HepG2 (cell line): Measurements from ENCODE around the gene FIGLA. TPM values are rescaled to one million over a fixed set of nuclear protein-coding genes. Genes with fewer than 3 reads are reported as not detected.

Experiments used
- ATAC-seq: fragments of 200-7000 bp; cut with Tn5 transposase; 3 replicates; pipeline ENCODE4 v1.9.1; 2020; ENCODE audit warnings: mild to moderate bottlenecking, moderate library complexity
- BruUV-seq: library from RNA; stranded (reverse); fragments of 400-500 nt; replicated peaks from 2 replicates; lab custom pipeline; 2021; lab: Mats Ljungman, UMichigan
- CTCF ChIA-PET: fragments of 300-600 bp; formaldehyde crosslinking; extraction: SDS; loops from one replicate; lab custom pipeline; 2021; ENCODE audit warnings: low total read pairs, inconsistent platforms, low intra/inter-chr PET ratio; lab: Yijun Ruan, JAX
- POLR2A ChIA-PET: fragments of 350-600 bp; sonication (Branson Sonifier 250); formaldehyde crosslinking; loops from one replicate; lab custom pipeline; 2020; ENCODE audit warnings: antibody characterized with exemption, inconsistent platforms; lab: Yijun Ruan, JAX
- DNase-seq: peaks from one replicate; pipeline ENCODE4 v3.0.0-alpha.2; 2015; ENCODE audit warnings: low spot score
- FAIRE-seq: peaks from 3 replicates; lab custom pipeline; 2011; peaks lifted over from hg19 to GRCh38; lab: Jason Lieb, UNC
- H2AFZ ChIP-seq: one replicate; pipeline ENCODE4 v1.6.1; 2011; ENCODE audit warnings: low read length, inconsistent platforms
- H3K27ac ChIP-seq: fragments of 300-600 bp; 3 replicates; pipeline ENCODE4 v1.8.0; 2011; ENCODE audit warnings: mixed run types, mild to moderate bottlenecking, mixed read lengths, low read length, inconsistent platforms; ENCODE audit not compliant: insufficient read depth; ENCODE audit errors: extremely low read length
- H3K27me3 ChIP-seq, 2 experiments: fragments of 200-600 bp in 1 of 2; 2 replicates in 1 of 2; 3 replicates in 1 of 2; pipeline versions ENCODE4 v1.6.0 to v1.8.0; 2011; ENCODE audit warnings: low read length in 2 of 2, mild to moderate bottlenecking in 2 of 2, moderate library complexity in 2 of 2, inconsistent platforms in 1 of 2; ENCODE audit not compliant: insufficient read depth in 2 of 2, control insufficient read depth in 1 of 2
- H3K36me3 ChIP-seq, 2 experiments: fragments of 200-600 bp in 1 of 2; replicated peaks in 1 of 2; 2 replicates in 1 of 2; 3 replicates in 1 of 2; pipeline versions ENCODE4 v1.5.1 to v1.8.0; 2011; ENCODE audit warnings: low read length in 2 of 2, inconsistent platforms in 1 of 2; ENCODE audit not compliant: insufficient read depth in 2 of 2, control insufficient read depth in 1 of 2
- H3K4me1 ChIP-seq: 2 replicates; pipeline ENCODE4 v1.5.1; 2012; ENCODE audit warnings: low read length, inconsistent platforms; ENCODE audit not compliant: insufficient read depth
- H3K4me2 ChIP-seq: 2 replicates; pipeline ENCODE4 v1.6.0; 2011; ENCODE audit warnings: low read depth, low read length, inconsistent platforms
- H3K4me3 ChIP-seq, 3 experiments: fragments of 200-600 bp in 1 of 3; sonication (generic), shearing (Covaris generic) in 1 of 3; replicated peaks in 1 of 3; 2 replicates each; pipeline ENCODE4 v1.5.1; 2011 to 2016; ENCODE audit warnings: low read length in 3 of 3, inconsistent platforms in 2 of 3, low read depth in 2 of 3, mild to moderate bottlenecking in 2 of 3, control low read depth in 1 of 3, mixed read lengths in 1 of 3; ENCODE audit not compliant: insufficient read depth in 1 of 3
- H3K79me2 ChIP-seq: one replicate; pipeline ENCODE4 v1.6.1; 2011; ENCODE audit warnings: low read length, inconsistent platforms; ENCODE audit not compliant: insufficient read depth
- H3K9ac ChIP-seq: 2 replicates; pipeline ENCODE4 v1.6.0; 2011; ENCODE audit warnings: mild to moderate bottlenecking, low read depth, low read length, inconsistent platforms; ENCODE audit not compliant: insufficient read depth
- H3K9me3 ChIP-seq: 2 replicates; pipeline ENCODE4 v1.5.1; 2012; ENCODE audit warnings: mild to moderate bottlenecking, low read length
- H4K20me1 ChIP-seq: 2 replicates; pipeline ENCODE4 v1.6.0; 2011; ENCODE audit warnings: inconsistent platforms, mild to moderate bottlenecking, low read length, moderate library complexity; ENCODE audit not compliant: insufficient read depth
- EED ChIP-seq: sonication (generic); formaldehyde crosslinking; IDR thresholded peaks from 2 replicates; pipeline ENCODE4 v1.5.0; 2020; ENCODE audit warnings: mild to moderate bottlenecking, missing genetic modification reagents
- ETV5 ChIP-seq: IDR thresholded peaks from 2 replicates; pipeline ENCODE4 v1.6.1; 2018; ENCODE audit warnings: missing biosample characterization, missing genetic modification reagents, inconsistent platforms, borderline replicate concordance
- GFI1 ChIP-seq: sonication (generic); formaldehyde crosslinking; IDR thresholded peaks from 2 replicates; pipeline ENCODE4 v1.5.0; 2020; ENCODE audit warnings: missing genetic modification reagents, mild to moderate bottlenecking, borderline replicate concordance
- HCFC1 ChIP-seq: fragments of 150-350 bp; IDR thresholded peaks from 2 replicates; pipeline ENCODE4 v1.6.1; 2014; ENCODE audit warnings: low read depth, low read length
- HNF1B ChIP-seq: sonication (generic); formaldehyde crosslinking; IDR thresholded peaks from 2 replicates; pipeline ENCODE4 v1.5.1; 2020; ENCODE audit warnings: mild to moderate bottlenecking, moderate library complexity, missing genetic modification reagents
- HNRNPLL ChIP-seq: fragments of 200-400 bp; formaldehyde crosslinking; IDR thresholded peaks from 2 replicates; pipeline ENCODE4 v1.6.1; 2017; ENCODE audit warnings: mild to moderate bottlenecking, low read depth, low read length; ENCODE audit not compliant: poor library complexity, severe bottlenecking
- HOXA7 ChIP-seq: sonication (generic); formaldehyde crosslinking; IDR thresholded peaks from 2 replicates; pipeline ENCODE4 v1.8.1; 2022; ENCODE audit warnings: mild to moderate bottlenecking, missing genetic modification reagents, moderate library complexity
- KAT8 ChIP-seq: IDR thresholded peaks from 2 replicates; pipeline ENCODE4 v1.6.1; 2016; ENCODE audit warnings: missing genetic modification reagents, missing compliant biosample characterization
- NAIF1 ChIP-seq: sonication (generic); formaldehyde crosslinking; IDR thresholded peaks from 2 replicates; pipeline ENCODE4 v1.5.0; 2020; ENCODE audit warnings: mild to moderate bottlenecking, missing genetic modification reagents, borderline replicate concordance
- PLRG1 ChIP-seq: fragments of 450-650 bp; conservative IDR thresholded peaks from 2 replicates; pipeline ENCODE4 v1.6.1; 2016
- SIN3A ChIP-seq: IDR thresholded peaks from 2 replicates; pipeline ENCODE4 v1.6.1; 2011; ENCODE audit warnings: low read depth, mild to moderate bottlenecking, control low read depth, low read length, borderline replicate concordance
- TFE3 ChIP-seq: IDR thresholded peaks from 2 replicates; pipeline ENCODE4 v1.6.1; 2016
- ZBTB37 ChIP-seq: sonication (generic); formaldehyde crosslinking; IDR thresholded peaks from 2 replicates; pipeline ENCODE4 v1.4.0; 2020; ENCODE audit warnings: mild to moderate bottlenecking, missing genetic modification reagents
- ZNF362 ChIP-seq: sonication (generic); formaldehyde crosslinking; IDR thresholded peaks from 2 replicates; pipeline ENCODE4 v1.4.0; 2020; ENCODE audit warnings: missing genetic modification reagents, mild to moderate bottlenecking, borderline replicate concordance
- ZNF367 ChIP-seq: sonication (generic); formaldehyde crosslinking; IDR thresholded peaks from 2 replicates; pipeline ENCODE4 v1.4.0; 2020; ENCODE audit warnings: missing genetic modification reagents, borderline replicate concordance
- ZNF512 ChIP-seq: sonication (generic); formaldehyde crosslinking; IDR thresholded peaks from 2 replicates; pipeline ENCODE4 v1.4.0; 2020; ENCODE audit warnings: mild to moderate bottlenecking, missing genetic modification reagents
- ZNF576 ChIP-seq: sonication (generic); formaldehyde crosslinking; IDR thresholded peaks from 2 replicates; pipeline ENCODE4 v1.4.0; 2020; ENCODE audit warnings: mild to moderate bottlenecking, missing genetic modification reagents
- ZNF713 ChIP-seq: sonication (generic); formaldehyde crosslinking; IDR thresholded peaks from 2 replicates; pipeline ENCODE4 v1.4.0; 2020; ENCODE audit warnings: mild to moderate bottlenecking, missing genetic modification reagents
- WGBS: methylation state at CpG from one replicate; pipeline ENCODE4 v1.1.6; 2017; ENCODE audit warnings: low lambda C conversion rate; 5-methylcytosine and 5-hydroxymethylcytosine counted together
- in situ Hi-C: cut with HindIII; loops from 2 replicates; pipeline ENCODE4 v1.10.0; 2017; ENCODE audit warnings: low pct_unique_long_range_greater_than_20kb; ENCODE audit not compliant: extremely low pct_ligation_motif_present
- intact Hi-C: fragments of 100-400 bp; cut with micrococcal nuclease; formaldehyde crosslinking; loops from one replicate; pipeline ENCODE4 v1.10.0; 2022; ENCODE audit not compliant: unreplicated experiment
- polyA plus RNA-seq, 8 experiments: library from polyadenylated mRNA; depleted of rRNA in 3 of 8; stranded (reverse) in 7 of 8; unstranded in 1 of 8; fragments of >200 nt; fragmentation: Illumina TruSeq in 4 of 8; extraction: Trizol in 4 of 8; gene quantifications; 2 replicates each; pipeline versions ENCODE4 v1.2.1 to v1.2.3, GENCODE V29; 2011 to 2016; ENCODE audit warnings: low read depth in 4 of 8, missing spikeins in 1 of 8, mixed read lengths in 1 of 8; ENCODE audit not compliant: insufficient read depth in 1 of 8
- total RNA-seq, 5 experiments: library from RNA; depleted of rRNA; stranded (reverse); fragments of >200 nt; fragmentation: Illumina TruSeq; extraction: Trizol; gene quantifications; 2 replicates each; pipeline ENCODE4 v1.2.3, GENCODE V29; 2016; ENCODE audit warnings: low read depth in 1 of 5

FIGLA gene
- total and polyA plus RNA-seq, 2 of the 13 experiments (the other 11 are each of a cell fraction or from before 2014, with no cell fraction given) = not detected

- Histone ChIP-seq H2AFZ (no peak overlapping the region), H3K27ac (no peak overlapping the region), H3K4me1 (peaks cover 41% of the 10 kb centered on the region), H3K9me3 (no peaks in the 10 kb centered on the region), H3K4me2 (no peak overlapping the region), H4K20me1 (no peaks in the 10 kb centered on the region), H3K4me3 (no peak overlapping the region), H3K9ac (no peak overlapping the region), H3K27me3 (peaks cover 5 to 34% of the 10 kb centered on the region in 2 experiments; a peak in 4 of 5 replicates), H3K36me3 (no peaks in the 10 kb centered on the region), H3K79me2 (no peaks in the 10 kb centered on the region)
- FAIRE-seq (no peak), ATAC-seq (no peak), DNase-seq (no peak)
- CTCF ChIA-PET = no interaction called here
- in situ Hi-C loops (no loop called here), intact Hi-C loops (no loop called here)
- WGBS = 36% methylated on average over 4 of the region's 5 CpGs
- no TSS peak for BruUV-seq
- POLR2A ChIA-PET = no interaction called here
- TF ChIP-seq HOXA7 (CRISPR knock-in tag) (no peak), ZNF713 (CRISPR knock-in tag) (no peak), HNRNPLL (no peak), ZNF362 (CRISPR knock-in tag) (no peak), ZBTB37 (CRISPR knock-in tag) (no peak), EED (CRISPR knock-in tag) (no peak), ZNF576 (CRISPR knock-in tag) (no peak), TFE3 (CRISPR knock-in tag) (no peak), HCFC1 (no peak), ZNF367 (CRISPR knock-in tag) (no peak), HNF1B (CRISPR knock-in tag) (no peak), SIN3A (no peak), NAIF1 (no peak), ZNF512 (CRISPR knock-in tag) (no peak), ETV5 (CRISPR knock-in tag) (no peak), PLRG1 (no peak), KAT8 (CRISPR knock-in tag) (no peak), GFI1 (CRISPR knock-in tag) (no peak)
These were observed 37.7 kb upstream of the FIGLA start for GRCh38 chr2:70828115-70828514.
